HG02852 (cell line): Measurements from ENCODE around the gene SORCS2.

ENCODE experiments used
- ATAC-seq: cut with Tn5 transposase; IDR thresholded peaks from one replicate; pipeline ENCODE4 v1.9.1; 2021; ENCODE audit warnings: mild to moderate bottlenecking, moderate library complexity; ENCODE audit not compliant: unreplicated experiment

The SORCS2 gene

GRCh38 chr4:7477695-7478094 lies 285.4 kb downstream of the SORCS2 start:
- no peak for ATAC-seq

DNA sequence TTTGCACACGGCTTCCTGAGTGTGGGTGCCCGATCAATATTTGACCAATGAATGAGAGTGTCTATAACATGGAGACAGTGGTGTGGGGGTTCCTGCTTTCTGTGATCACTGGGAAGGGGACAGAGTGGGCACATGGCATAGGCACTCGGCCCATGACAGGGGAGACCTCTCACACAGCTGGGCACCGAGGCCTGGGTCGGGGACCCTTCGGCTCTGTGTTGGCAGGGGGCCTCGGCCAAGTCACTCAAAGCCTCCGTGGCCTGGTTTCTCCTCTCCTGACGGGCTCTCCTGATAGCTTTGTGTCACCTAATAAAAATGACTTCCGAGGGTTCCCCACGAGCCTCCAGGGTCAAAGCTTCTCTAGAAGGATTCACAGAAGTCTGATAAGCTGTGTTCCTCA lies 286.3 kb downstream of the SORCS2 start:
- no peak for ATAC-seq

DNA sequence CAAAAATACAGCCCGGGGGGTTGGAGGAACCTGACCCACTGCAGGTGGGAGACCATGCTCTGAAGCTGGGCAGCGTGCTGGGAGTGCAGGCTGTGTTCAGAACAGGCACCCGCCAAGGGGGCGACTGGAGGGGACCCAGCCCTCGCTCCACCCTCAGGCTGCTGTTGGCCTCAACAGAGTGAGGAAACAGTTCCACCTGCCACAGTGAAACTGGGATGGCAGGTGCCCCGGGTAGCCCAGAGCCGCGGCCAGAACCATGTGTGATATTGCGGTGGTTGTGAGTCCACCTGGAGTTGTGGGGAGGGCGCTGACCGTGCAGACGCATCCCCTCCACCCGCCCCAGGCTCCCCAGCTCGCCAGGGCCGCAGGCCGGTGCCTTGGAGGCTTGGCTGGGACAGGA lies 288.1 kb downstream of the SORCS2 start:
- ATAC-seq, result no peak

DNA sequence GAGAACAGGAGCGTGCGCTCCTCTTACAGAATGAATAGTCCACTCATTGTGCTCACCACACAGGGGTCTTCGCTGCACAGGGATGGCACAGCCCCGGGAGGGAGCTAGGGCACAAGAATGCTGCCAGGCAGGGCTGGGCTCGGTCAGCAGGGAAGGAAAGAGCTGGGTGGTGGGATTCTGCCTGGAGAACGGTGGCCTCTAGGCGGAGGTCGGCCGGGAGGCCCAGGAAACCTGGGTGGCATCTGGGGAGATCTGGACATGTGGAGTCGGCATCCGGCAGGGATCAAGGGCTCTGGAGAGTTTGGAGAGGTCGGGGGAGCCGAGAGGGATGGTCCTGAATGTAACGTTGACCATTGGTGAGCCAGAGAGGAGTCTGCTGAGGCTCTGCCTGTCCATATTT lies 288.9 kb downstream of the SORCS2 start:
- ATAC-seq, result no peak

DNA sequence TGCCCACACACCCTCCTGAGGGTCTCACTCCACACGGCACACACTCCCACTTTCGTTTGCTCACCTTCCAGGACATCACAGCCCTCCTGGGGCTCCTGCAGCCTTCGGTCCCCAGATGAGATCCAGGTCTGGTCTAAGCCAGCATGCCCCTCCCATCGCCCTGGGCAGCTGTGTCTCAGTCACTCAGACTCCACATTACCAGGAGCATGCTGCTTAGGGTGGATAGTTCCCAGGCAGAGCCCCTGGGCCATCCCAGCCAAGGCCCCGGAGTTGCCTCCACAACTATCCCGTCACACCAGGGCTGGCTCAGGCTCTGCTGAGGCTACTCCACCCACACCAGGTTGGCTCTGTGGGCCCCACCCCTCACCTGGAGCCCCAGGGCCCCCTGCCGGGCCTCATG lies 292.8 kb downstream of the SORCS2 start:
- no peak for ATAC-seq

DNA sequence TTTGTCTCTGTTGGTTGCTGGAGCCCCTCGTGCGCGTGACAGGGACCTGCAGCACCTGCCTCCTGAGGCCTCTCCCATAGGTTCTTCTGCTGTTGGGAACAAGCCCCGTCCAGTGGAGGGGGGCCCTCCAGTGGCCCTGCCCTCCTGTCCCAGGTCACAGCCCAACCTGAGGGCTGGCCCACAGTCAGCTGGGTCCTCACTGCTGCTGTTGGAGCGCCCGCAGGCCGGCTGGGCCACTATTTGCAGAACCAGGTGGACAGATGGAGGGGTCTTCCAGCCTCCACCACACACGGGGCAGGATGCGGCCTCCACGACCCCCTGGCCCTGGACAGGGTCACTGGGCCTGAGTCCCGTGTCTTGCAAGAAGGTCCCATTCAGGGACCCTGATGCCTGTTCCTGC lies 293.8 kb downstream of the SORCS2 start:
- ATAC-seq, result no peak

- no peak for ATAC-seq
Observed at GRCh38 chr4:7487502-7487901, 295.2 kb downstream of the SORCS2 start.

GRCh38 chr4:7487998-7488671 lies 295.8 kb downstream of the SORCS2 start:
- ATAC-seq, result no peak

DNA sequence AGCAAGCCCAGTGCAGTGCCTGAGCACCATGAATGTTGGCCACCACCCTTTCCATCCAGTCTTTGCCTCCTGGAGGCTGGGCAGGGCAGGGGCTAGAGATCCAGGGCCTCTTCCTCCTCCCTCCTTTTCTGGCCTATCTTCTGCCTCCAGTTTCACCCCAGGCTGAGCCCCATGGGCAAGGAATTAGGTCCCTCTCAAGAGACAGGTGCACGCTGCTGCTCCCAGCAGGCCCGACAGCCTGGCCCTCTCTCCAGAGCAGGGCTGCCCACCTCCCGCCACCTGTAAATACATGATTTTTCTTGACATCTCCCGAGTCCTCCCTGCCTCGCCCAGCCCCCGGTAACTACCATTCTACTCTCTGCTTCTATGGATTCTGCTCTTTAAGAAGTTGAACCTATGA lies 299.6 kb downstream of the SORCS2 start:
- no peak for ATAC-seq

- ATAC-seq, result no peak
Observed at GRCh38 chr4:7498446-7499200, 306.3 kb downstream of the SORCS2 start.

GRCh38 chr4:7499661-7500060 lies 307.3 kb downstream of the SORCS2 start:
- ATAC-seq, result no peak

GRCh38 chr4:7500404-7500803 lies 308.1 kb downstream of the SORCS2 start:
- ATAC-seq, result no peak

DNA sequence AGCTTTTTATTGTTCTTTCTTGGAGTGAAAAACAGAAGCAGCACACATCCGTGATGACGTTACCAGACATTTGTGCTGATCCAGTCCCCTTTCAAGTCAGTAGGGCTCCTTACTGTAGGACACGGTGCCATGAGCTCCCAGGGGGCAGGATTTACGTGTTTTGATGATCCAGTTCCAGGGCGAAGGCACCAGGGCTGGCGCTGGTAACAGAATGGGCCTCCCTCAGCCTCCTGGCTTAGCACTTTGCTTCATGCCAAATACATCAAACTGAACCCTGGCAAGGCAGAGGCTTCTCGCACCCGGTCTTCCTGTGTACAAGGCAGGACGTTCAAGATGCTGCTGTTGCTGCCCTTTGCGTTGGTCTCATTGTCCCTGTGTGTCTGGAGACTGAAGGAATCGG lies 309.0 kb downstream of the SORCS2 start:
- ATAC-seq, result no peak

DNA sequence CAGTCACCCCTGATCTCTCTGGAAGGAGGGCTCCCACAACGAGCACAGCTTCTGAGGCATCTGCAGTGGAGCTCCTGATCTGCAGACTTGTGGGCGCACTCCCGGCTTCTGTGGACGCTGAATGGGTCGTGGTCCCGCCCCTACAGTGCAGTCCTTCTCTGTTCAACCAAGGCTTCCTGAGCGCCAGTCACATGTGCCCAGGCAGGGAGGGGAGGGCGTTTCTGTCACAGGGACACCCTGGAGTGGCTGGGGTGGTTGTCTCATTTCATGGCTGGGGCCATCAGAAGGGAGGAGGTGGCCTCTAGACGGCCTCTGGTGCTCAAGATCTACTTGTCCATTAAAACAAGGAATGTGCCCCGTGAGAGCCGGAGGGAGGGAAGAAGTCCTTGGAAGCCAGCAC lies 309.5 kb downstream of the SORCS2 start:
- no peak for ATAC-seq

DNA sequence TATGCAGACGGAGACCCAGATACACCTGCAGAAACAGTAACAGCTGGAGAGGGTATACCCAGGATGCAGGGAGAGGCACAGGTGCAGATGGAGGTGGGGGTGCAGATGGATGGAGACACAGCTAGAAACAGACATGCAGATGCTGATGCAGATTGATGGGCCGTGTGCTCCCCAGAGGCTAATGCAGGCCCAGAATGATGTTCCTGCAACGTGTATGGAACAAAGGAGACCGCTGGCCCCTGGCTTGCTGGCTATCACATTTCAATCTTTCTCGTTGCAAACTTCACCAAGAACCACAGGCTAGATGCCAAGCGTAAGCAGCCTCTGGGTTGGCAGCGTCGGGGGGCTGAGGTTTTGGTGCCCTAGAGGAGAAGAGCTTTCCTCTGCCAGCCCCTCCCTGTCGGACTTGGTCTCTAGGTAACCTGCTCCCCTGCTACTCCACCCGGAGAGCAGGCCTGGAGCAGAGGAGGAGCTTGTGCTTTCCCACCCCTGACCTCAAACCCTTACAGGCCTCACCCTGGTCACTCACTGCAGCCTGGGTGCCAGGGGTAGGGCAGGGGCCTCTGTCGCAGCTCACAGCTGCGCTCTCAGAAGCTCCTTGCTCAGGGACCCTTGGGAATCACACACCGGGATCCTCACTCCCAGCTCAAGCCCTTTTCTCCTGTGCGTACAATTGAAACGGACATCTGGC lies 311.4 kb downstream of the SORCS2 start:
- no peak for ATAC-seq

DNA sequence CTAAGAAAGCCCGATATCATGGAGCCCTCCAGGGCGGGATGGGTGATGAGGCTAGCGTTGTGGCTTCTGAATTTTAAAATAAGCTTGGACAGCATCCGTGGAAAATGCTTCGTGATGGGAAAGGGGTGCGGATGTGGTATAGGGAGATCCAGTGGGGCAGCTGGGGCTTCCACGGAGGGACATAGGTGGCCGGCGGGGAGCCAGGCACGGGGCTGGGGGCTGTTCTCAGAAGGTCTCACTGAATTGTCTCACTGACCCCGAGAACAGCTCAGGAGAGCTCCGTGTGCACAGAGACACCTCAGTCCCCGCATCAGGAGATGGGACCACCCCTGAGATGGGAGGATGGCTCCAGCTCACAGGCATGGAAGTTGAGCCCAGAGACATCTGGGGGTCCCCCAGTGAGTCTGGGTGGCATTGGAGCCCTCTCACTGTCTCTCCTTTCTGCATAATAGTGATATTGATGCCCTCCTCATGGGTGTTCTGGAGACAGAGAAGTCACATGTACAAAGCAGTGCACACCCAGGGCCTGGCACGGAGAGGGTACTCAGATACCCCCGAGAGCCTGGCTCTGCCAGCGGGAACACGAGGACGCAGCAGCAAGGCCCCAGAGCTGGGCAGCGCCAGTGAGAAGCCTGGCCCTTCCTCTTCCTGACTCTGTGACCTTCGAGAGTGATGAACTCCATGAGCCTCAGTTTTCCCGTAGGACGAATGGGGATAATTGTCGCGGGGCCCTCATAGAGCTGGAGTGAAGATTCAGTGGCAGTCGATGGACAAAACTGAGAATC lies 313.0 kb downstream of the SORCS2 start:
- no peak for ATAC-seq

- ATAC-seq, result no peak
Observed at GRCh38 chr4:7506119-7506518, 313.8 kb downstream of the SORCS2 start.

DNA sequence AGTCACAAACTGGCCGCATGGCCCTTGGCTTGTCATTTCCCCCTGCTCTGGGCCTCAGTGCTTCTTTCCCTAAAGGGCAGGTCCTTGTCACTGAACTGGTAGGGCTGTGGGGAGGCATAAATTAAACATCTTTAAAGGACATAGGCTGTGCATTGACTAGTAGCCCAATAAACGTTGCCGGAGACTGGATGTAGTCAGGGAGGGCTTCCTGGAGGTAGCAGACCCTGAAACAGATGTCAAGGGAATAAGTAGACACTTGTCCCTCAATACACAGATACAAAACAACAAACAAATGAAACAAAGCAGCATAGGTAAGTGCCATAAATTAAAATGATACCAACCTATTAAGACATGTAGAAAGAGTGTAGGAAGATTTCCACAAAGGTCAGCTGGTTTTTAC lies 314.2 kb downstream of the SORCS2 start:
- no peak for ATAC-seq

DNA sequence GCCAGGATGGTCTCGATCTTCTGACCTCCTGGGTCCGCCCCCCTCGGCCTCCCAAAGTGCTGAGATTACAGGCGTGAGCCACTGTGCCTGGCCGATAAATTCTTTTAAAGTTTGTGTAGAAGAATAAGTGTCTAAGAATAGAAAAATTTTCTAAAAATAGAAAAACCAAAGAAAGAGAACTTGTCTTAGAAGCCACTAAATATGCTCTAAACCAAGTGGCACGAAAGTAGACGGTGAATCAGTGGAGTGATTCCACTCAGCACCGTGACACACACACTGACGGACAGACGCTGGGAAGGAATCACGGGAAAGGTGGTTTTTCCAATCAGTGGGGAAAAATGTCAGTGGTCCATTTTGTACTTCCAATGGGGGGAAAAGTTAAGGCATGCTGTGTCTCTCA lies 315.0 kb downstream of the SORCS2 start:
- no peak for ATAC-seq

DNA sequence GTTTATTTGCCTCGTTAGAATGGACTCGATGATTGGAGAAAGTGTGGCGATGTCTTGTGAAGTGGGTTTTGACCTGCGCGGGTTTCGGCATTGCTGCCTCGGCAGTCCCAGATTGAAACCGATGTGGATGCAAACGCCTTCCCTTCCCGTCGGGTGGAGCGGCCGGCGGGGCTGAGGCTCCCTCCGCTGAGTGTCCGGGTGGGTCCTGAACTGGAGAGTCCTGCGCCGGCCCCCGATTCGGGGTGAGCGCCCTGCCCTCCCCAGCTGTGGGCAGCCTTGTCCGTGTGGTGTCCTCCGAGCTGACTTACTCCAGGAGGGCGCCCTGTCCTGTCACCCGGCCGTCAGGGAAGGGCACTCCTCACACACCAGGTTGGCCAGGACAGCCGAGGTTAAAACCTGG lies 317.7 kb downstream of the SORCS2 start:
- no peak for ATAC-seq

- no peak for ATAC-seq
Observed at GRCh38 chr4:7510538-7510937, 318.2 kb downstream of the SORCS2 start.
